ENCODE measurements around the gene COQ9. TPM values are rescaled to one million over a fixed set of nuclear protein-coding genes. Genes with fewer than 3 reads are reported as not detected.

COQ9 gene
- total RNA-seq, 1 experiment from 2014 or later, result 62.7 TPM

GRCh38 chr16:57479205-57479975, 32.1 kb downstream of the COQ9 start:
- DNase-seq (ENCODE audit: low read depth, low spot score) (no peak), ATAC-seq (peak; percentile 40)
- H4K20me1 ChIP-seq (ENCODE audit: insufficient read depth), result no peaks in the 10 kb centered on the region
- no peaks in the 10 kb centered on the region for H3K36me3 ChIP-seq (ENCODE audit: control insufficient read depth in 1 of 2, insufficient read depth in 2 of 2, low read length in 2 of 2)
- RAD21 ChIA-PET (ENCODE audit: low non-redundant PET in 1 of 2, low total read pairs in 2 of 2, uncharacterized antibody in 2 of 2, unreplicated experiment in 2 of 2), result no interaction called here
- H3K79me2 ChIP-seq (ENCODE audit: insufficient read depth, low read length), result no peaks in the 10 kb centered on the region
- no peak overlapping the region for H3K4me3 ChIP-seq (replicated peaks in 1 of 2; ENCODE audit: low read depth in 1 of 2, low read length in 2 of 2)
- CTCF ChIA-PET, result no interaction called here
- H2AFZ ChIP-seq (ENCODE audit: low read depth, low read length, poor library complexity, severe bottlenecking), result no peak overlapping the region
- H3K27me3 ChIP-seq (ENCODE audit: insufficient read depth, low read length), result no peaks in the 10 kb centered on the region
- H3K9me3 ChIP-seq (ENCODE audit: control insufficient read depth in 1 of 2, insufficient read depth in 1 of 2, low read depth in 1 of 2, low read length in 2 of 2), result no peaks in the 10 kb centered on the region
- peak overlapping the region; percentile 48 for H3K4me2 ChIP-seq (ENCODE audit: low read length)
- no peak overlapping the region for H3K27ac ChIP-seq (ENCODE audit: low read depth, low read length)
- TF ChIP-seq CEBPB (IDR thresholded peaks at IDR 0.05; ENCODE audit: low read depth), result no peak
- no peak for TF ChIP-seq ATF3 (IDR thresholded peaks at IDR 0.05)
- no peak for TF ChIP-seq CTCF (IDR thresholded peaks at IDR 0.05 in 2 of 3, conservative IDR thresholded peaks at IDR 0.05 in 1 of 3; ENCODE audit: borderline replicate concordance in 1 of 3, insufficient read depth in 1 of 3, low read depth in 2 of 3, low read length in 2 of 3)
- no peak for TF ChIP-seq EZH2 (IDR thresholded peaks at IDR 0.05)
- no peak for TF ChIP-seq EZH2phosphoT487 (IDR thresholded peaks at IDR 0.05; ENCODE audit: borderline replicate concordance)
- no peak for TF ChIP-seq SIN3A (IDR thresholded peaks at IDR 0.05; ENCODE audit: low read depth)
- no peak for TF ChIP-seq SRF (IDR thresholded peaks at IDR 0.05; ENCODE audit: low read depth)
- TF ChIP-seq ZFX (IDR thresholded peaks at IDR 0.05), result no peak
- no peak for TF ChIP-seq FOSL1 (IDR thresholded peaks at IDR 0.05; ENCODE audit: low read depth)
- TF ChIP-seq ZBTB33 (IDR thresholded peaks at IDR 0.05; ENCODE audit: extremely low read depth, insufficient replicate concordance, low read length), result no peak
- TF ChIP-seq ELF1 (IDR thresholded peaks at IDR 0.05; ENCODE audit: borderline replicate concordance, low read depth), result no peak
- TF ChIP-seq POLR2AphosphoS5 (IDR thresholded peaks at IDR 0.05; ENCODE audit: low read depth, low read length), result no peak
- TF ChIP-seq CBX3 (IDR thresholded peaks at IDR 0.05; ENCODE audit: low read depth), result no peak
- no peak for TF ChIP-seq YY1 (IDR thresholded peaks at IDR 0.05; ENCODE audit: extremely low read depth, insufficient replicate concordance, low read depth, low read length)
- TF ChIP-seq TCF7L2 (IDR thresholded peaks at IDR 0.05; ENCODE audit: borderline replicate concordance, extremely low read depth, insufficient read depth, insufficient read length), result no peak
- intact Hi-C loops (cut with micrococcal nuclease), result no loop called here
- peaks cover 19 to 31% of the 10 kb centered on the region in 2 experiments; a peak in 3 of 4 replicates for H3K4me1 ChIP-seq (ENCODE audit: control insufficient read depth in 1 of 2, insufficient read depth in 2 of 2, low read length in 2 of 2)
- no peaks in the 10 kb centered on the region for H3K9me2 ChIP-seq (ENCODE audit: insufficient read depth)
- POLR2A ChIA-PET, result no interaction called here
- H3K9ac ChIP-seq (ENCODE audit: low read length), result no peak overlapping the region
- BruUV-seq (replicated peaks), result no TSS peak
